Panc1 (cell line): ENCODE results near the gene NOS1AP.

Source experiments
- POLR2AphosphoS5 ChIP-seq: IDR thresholded peaks from 2 replicates; pipeline ENCODE4 v1.6.1; 2012; ENCODE audit warnings: mild to moderate bottlenecking, low read depth, low read length, moderate library complexity
- SIN3A ChIP-seq: IDR thresholded peaks from 2 replicates; pipeline ENCODE4 v1.6.1; 2012; ENCODE audit warnings: low read depth, mild to moderate bottlenecking, low read length, moderate library complexity, borderline replicate concordance; ENCODE audit not compliant: insufficient read depth
- TF ChIP-seq, protein P1 (sequence below): fragments of 450-650 bp; IDR thresholded peaks from 2 replicates; pipeline ENCODE4 v1.5.1; 2017; ENCODE audit warnings: mild to moderate bottlenecking

DNA sequence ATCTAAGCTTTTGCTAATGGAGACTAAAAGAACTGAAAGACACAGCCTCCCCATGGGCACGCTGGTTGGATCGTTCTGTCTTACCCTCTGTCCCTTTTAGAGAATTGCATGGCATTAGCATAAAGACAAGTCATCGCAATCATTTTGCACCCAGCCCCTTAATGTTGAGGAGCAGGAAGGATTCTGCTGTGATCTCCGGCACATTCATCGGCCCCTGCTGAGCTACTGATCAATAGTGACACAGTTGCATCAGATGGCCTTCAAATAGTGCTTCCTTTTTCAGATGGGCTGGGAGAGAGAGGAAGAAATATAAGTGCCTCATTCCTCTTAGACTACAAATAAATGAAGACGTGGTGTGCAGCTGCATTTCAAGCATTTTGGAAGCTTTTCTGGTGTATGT is 75.4 kb downstream of the NOS1AP start:
- TF ChIP-seq, protein P1, sequence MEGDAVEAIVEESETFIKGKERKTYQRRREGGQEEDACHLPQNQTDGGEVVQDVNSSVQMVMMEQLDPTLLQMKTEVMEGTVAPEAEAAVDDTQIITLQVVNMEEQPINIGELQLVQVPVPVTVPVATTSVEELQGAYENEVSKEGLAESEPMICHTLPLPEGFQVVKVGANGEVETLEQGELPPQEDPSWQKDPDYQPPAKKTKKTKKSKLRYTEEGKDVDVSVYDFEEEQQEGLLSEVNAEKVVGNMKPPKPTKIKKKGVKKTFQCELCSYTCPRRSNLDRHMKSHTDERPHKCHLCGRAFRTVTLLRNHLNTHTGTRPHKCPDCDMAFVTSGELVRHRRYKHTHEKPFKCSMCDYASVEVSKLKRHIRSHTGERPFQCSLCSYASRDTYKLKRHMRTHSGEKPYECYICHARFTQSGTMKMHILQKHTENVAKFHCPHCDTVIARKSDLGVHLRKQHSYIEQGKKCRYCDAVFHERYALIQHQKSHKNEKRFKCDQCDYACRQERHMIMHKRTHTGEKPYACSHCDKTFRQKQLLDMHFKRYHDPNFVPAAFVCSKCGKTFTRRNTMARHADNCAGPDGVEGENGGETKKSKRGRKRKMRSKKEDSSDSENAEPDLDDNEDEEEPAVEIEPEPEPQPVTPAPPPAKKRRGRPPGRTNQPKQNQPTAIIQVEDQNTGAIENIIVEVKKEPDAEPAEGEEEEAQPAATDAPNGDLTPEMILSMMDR: no peak
- TF ChIP-seq POLR2AphosphoS5: no peak
- no peak for TF ChIP-seq SIN3A
